Karpas-422 (cell line): ENCODE measurements around the gene FBF1. TPM values are rescaled to one million over a fixed set of nuclear protein-coding genes. Genes with fewer than 3 reads are reported as not detected.
A peak's percentile ranks its signal among the peaks of the same experiment; 100 is the strongest.

ENCODE experiments used
- DNase-seq: peaks from one replicate; pipeline ENCODE4 v3.0.0-alpha.2; 2015
- H2AFZ ChIP-seq: fragments of 200-600 bp; sonication (generic); 2 replicates; pipeline ENCODE4 v1.6.1; 2014; ENCODE audit warnings: antibody characterized with exemption, low read length, mixed read lengths
- H3K27ac ChIP-seq: fragments of 200-600 bp; sonication (generic); 2 replicates; pipeline ENCODE4 v1.5.1; 2014; ENCODE audit warnings: mild to moderate bottlenecking, low read length, moderate library complexity
- H3K27me3 ChIP-seq: fragments of 200-600 bp; sonication (generic); 2 replicates; pipeline ENCODE4 v1.6.1; 2014; ENCODE audit warnings: low read length, mixed read lengths
- H3K36me3 ChIP-seq: fragments of 200-600 bp; sonication (generic); 2 replicates; pipeline ENCODE4 v1.6.1; 2014; ENCODE audit warnings: low read length, mixed read lengths; ENCODE audit not compliant: insufficient read depth
- H3K4me1 ChIP-seq: fragments of 200-600 bp; sonication (generic); 2 replicates; pipeline ENCODE4 v1.6.1; 2014; ENCODE audit warnings: mild to moderate bottlenecking, low read length, mixed read lengths
- H3K4me2 ChIP-seq: fragments of 200-600 bp; sonication (generic); 2 replicates; pipeline ENCODE4 v1.6.1; 2014; ENCODE audit warnings: low read length, low read depth, mild to moderate bottlenecking; ENCODE audit not compliant: poor library complexity, severe bottlenecking
- H3K4me3 ChIP-seq: fragments of 200-600 bp; sonication (generic); 2 replicates; pipeline ENCODE4 v1.5.1; 2014; ENCODE audit warnings: mild to moderate bottlenecking, antibody characterized with exemption, low read length, mixed read lengths
- H3K79me2 ChIP-seq: fragments of 200-600 bp; sonication (generic); 2 replicates; pipeline ENCODE4 v1.6.1; 2014; ENCODE audit warnings: mild to moderate bottlenecking, low read length, mixed read lengths
- H3K9ac ChIP-seq: fragments of 200-600 bp; sonication (generic); 2 replicates; pipeline ENCODE4 v1.6.0; 2014; ENCODE audit warnings: low read length
- H3K9me2 ChIP-seq: fragments of 200-600 bp; sonication (generic), shearing (Covaris generic); replicated peaks from 2 replicates; pipeline ENCODE4 v1.6.0; 2014; ENCODE audit warnings: mild to moderate bottlenecking, low read length, moderate library complexity; ENCODE audit not compliant: insufficient read depth
- H3K9me3 ChIP-seq: fragments of 300-700, 200-600 bp; sonication (generic); 2 replicates; pipeline ENCODE4 v1.6.1; 2014; ENCODE audit warnings: low read length, mixed read lengths
- H4K20me1 ChIP-seq: fragments of 200-600 bp; sonication (generic); 2 replicates; pipeline ENCODE4 v1.6.1; 2014; ENCODE audit warnings: mild to moderate bottlenecking, antibody characterized with exemption, low read length, low read depth; ENCODE audit not compliant: insufficient read depth
- total RNA-seq: library from RNA; depleted of rRNA; stranded (reverse); fragments of >200 nt; shearing (Covaris generic); gene quantifications from 2 replicates; pipeline ENCODE4 v1.2.3, GENCODE V29; 2014; ENCODE audit warnings: low replicate concordance

Gene FBF1
- total RNA-seq, 1 experiment from 2014 or later, result 13.5 TPM

GRCh38 chr17:75906143-75906884 is 34.5 kb downstream of the FBF1 start:
- Histone ChIP-seq H3K9me3 (no peaks in the 10 kb centered on the region), H3K4me2 (no peak overlapping the region), H3K36me3 (peaks cover 15% of the 10 kb centered on the region; the same call in 1 of the 2 replicates), H3K4me3 (no peak overlapping the region), H4K20me1 (no peaks in the 10 kb centered on the region), H3K4me1 (peaks cover 14% of the 10 kb centered on the region), H3K9me2 (no peaks in the 10 kb centered on the region), H3K79me2 (peaks cover 19% of the 10 kb centered on the region), H2AFZ (no peak overlapping the region), H3K27me3 (no peaks in the 10 kb centered on the region), H3K27ac (no peak overlapping the region), H3K9ac (no peak overlapping the region)
- DNase-seq, result no peak

DNA sequence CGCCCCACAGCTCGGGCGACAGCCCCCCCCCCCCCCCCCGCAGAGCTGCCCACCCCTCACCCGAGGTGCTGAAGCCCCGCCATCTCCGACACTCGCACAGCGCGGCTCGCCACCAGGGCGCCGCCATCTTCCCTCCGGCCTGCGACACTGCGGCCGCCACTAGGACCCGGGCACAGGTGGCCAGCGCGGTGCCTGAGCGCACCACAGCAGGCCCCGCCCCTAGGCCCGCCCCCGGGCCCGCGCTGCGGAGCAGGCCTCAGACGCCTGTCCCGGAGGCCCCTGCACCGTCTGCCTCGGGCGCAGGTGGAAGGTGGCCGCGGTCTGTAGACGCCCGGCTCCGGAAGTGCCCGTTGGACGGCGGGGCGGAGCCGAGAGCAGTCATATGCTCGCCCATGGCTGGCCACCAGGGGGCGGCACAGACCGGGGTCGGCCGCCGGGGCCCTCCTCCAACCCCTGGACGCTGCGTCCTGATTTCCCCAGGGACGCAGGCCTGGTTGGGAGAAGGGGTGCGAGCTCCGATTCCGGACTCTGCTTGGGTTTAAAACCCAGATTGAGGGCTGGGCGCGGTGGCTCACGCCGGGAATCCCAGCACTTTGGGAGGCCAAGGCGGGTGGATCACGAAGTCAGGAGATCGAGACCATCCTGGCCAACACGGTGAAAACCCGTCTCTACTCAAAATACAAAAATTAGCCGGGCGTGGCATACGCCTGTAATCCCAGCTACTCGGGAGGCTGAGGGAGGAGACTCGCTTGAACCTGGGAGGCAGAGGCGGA is 35.9 kb downstream of the FBF1 start, which contains the start of gene MRPL38:
TSS of gene MRPL38 (minus strand) at position 136 of the 773 bp plus-strand sequence. CDS start at position 127, 9 bp downstream.
- Histone ChIP-seq H3K4me2 (peak within 1 kb of the TSS; percentile 66), H3K9me2 (no peaks in the 10 kb centered on the region), H3K9me3 (no peaks in the 10 kb centered on the region), H3K9ac (peak within 1 kb of the TSS; percentile 79), H3K4me1 (peaks cover 14% of the 10 kb centered on the region), H2AFZ (peak within 1 kb of the TSS; percentile 95), H4K20me1 (no peaks in the 10 kb centered on the region), H3K4me3 (peak within 1 kb of the TSS; percentile 74), H3K79me2 (peaks cover 19% of the 10 kb centered on the region), H3K27ac (no peak within 1 kb of the TSS), H3K36me3 (peaks cover 15% of the 10 kb centered on the region; the same call in 1 of the 2 replicates), H3K27me3 (no peaks in the 10 kb centered on the region)
- DNase-seq, result peak; percentile 99

- no peak overlapping the region for H3K4me3 ChIP-seq
- peaks cover 16% of the 10 kb centered on the region for H3K4me1 ChIP-seq
- no peaks in the 10 kb centered on the region for H3K9me3 ChIP-seq
- no peak overlapping the region for H3K9ac ChIP-seq
- no peak overlapping the region for H3K4me2 ChIP-seq
- peaks cover 15% of the 10 kb centered on the region; the same call in 1 of the 2 replicates for H3K36me3 ChIP-seq
- no peaks in the 10 kb centered on the region for H4K20me1 ChIP-seq
- no peaks in the 10 kb centered on the region for H3K27me3 ChIP-seq
- no peak overlapping the region for H2AFZ ChIP-seq
- peaks cover 19% of the 10 kb centered on the region for H3K79me2 ChIP-seq
- no peaks in the 10 kb centered on the region for H3K9me2 ChIP-seq
- H3K27ac ChIP-seq, result no peak overlapping the region
- DNase-seq, result no peak
These were observed 38.4 kb downstream of the FBF1 start for GRCh38 chr17:75902406-75902805.

GRCh38 chr17:75901727-75902126 is 39.1 kb downstream of the FBF1 start:
- H3K4me1 ChIP-seq, result peaks cover 21% of the 10 kb centered on the region
- H3K4me3 ChIP-seq, result no peak overlapping the region
- H3K9me3 ChIP-seq, result no peaks in the 10 kb centered on the region
- H4K20me1 ChIP-seq, result no peaks in the 10 kb centered on the region
- H3K4me2 ChIP-seq, result no peak overlapping the region
- no peaks in the 10 kb centered on the region for H3K27me3 ChIP-seq
- no peak overlapping the region for H3K9ac ChIP-seq
- no peaks in the 10 kb centered on the region for H3K9me2 ChIP-seq
- peaks cover 15% of the 10 kb centered on the region; the same call in 1 of the 2 replicates for H3K36me3 ChIP-seq
- H3K27ac ChIP-seq, result no peak overlapping the region
- peaks cover 19% of the 10 kb centered on the region for H3K79me2 ChIP-seq
- no peak overlapping the region for H2AFZ ChIP-seq
- DNase-seq, result no peak

- Histone ChIP-seq H3K79me2 (peaks cover 24% of the 10 kb centered on the region), H3K4me1 (peaks cover 21% of the 10 kb centered on the region), H3K27ac (no peak overlapping the region), H2AFZ (no peak overlapping the region), H3K27me3 (no peaks in the 10 kb centered on the region), H3K9me3 (no peaks in the 10 kb centered on the region), H3K9ac (no peak overlapping the region), H3K9me2 (no peaks in the 10 kb centered on the region), H4K20me1 (no peaks in the 10 kb centered on the region), H3K4me3 (no peak overlapping the region), H3K36me3 (peaks cover 15% of the 10 kb centered on the region; the same call in 1 of the 2 replicates), H3K4me2 (no peak overlapping the region)
- no peak for DNase-seq
These were observed 39.9 kb downstream of the FBF1 start for GRCh38 chr17:75900691-75901533.

DNA sequence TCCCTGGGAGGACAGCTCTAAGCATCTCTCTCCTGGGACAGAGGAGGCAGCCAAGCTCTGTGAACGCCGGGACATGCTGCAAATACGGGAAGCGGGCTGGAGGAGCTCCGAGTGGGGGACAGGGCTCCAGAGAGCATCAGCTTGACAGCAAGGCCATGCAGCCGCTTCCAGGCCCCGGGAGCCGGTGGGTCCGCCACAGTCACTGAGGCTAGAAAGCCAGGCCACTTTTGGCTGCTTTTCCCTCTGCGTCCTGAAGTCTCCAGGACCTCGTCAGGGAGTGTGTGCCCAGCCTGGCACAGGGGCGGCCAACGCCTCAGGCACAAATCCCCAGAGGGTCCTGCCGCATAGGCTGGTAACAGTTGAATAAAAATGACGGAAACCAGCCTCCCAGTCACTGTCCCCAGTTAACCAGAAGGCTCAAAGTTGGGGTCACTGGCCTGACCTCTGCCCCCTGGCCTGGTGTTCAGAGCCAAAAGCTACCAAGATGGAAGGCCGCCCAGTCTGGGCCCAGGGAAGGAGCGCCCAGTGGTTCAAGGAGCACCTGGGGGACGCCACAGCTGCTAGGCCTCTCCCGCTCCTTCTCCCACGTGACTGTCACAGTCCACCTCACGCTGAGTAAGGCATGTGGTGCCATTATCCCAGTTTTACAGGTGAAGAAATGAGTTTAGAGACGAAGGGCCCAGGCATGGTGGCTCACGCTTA is 40.9 kb downstream of the FBF1 start:
- Histone ChIP-seq H3K4me2 (no peak overlapping the region), H3K79me2 (peaks cover 34% of the 10 kb centered on the region), H3K4me1 (peaks cover 29% of the 10 kb centered on the region), H3K9ac (no peak overlapping the region), H3K9me3 (no peaks in the 10 kb centered on the region), H4K20me1 (no peaks in the 10 kb centered on the region), H3K27ac (no peak overlapping the region), H3K9me2 (no peaks in the 10 kb centered on the region), H3K27me3 (no peaks in the 10 kb centered on the region), H2AFZ (no peak overlapping the region), H3K4me3 (no peak overlapping the region), H3K36me3 (peaks cover 15% of the 10 kb centered on the region; the same call in 1 of the 2 replicates)
- no peak for DNase-seq

- no peak for DNase-seq
- Histone ChIP-seq H3K4me3 (no peak overlapping the region), H3K9me2 (no peaks in the 10 kb centered on the region), H3K27ac (no peak overlapping the region), H3K27me3 (no peaks in the 10 kb centered on the region), H3K79me2 (peaks cover 38% of the 10 kb centered on the region), H3K9me3 (no peaks in the 10 kb centered on the region), H2AFZ (no peak overlapping the region), H4K20me1 (no peaks in the 10 kb centered on the region), H3K9ac (no peak overlapping the region), H3K36me3 (peaks cover 15% of the 10 kb centered on the region; the same call in 1 of the 2 replicates), H3K4me2 (no peak overlapping the region), H3K4me1 (peaks cover 32% of the 10 kb centered on the region)
These were observed 41.5 kb downstream of the FBF1 start for GRCh38 chr17:75899353-75899752.
